SK-N-MC (cell line): ENCODE measurements around the gene LGALS9B.
"Not testable (repeated sequence)": the region's sequence is repeated elsewhere in the genome, so short reads cannot be mapped to it uniquely, and the experiment has no call there.

Experiments
- EZH2 ChIP-seq: fragments of 200-600 bp; sonication (generic); IDR thresholded peaks from one replicate; pipeline ENCODE4 v1.6.1; 2017; ENCODE audit warnings: antibody characterized with exemption
- POLR2AphosphoS5 ChIP-seq: IDR thresholded peaks from 2 replicates; pipeline ENCODE4 v1.6.1; 2012; ENCODE audit warnings: mild to moderate bottlenecking, low read depth, low read length, borderline replicate concordance

GRCh38 chr17:20401306-20402022 lies 65.9 kb downstream of the LGALS9B start:
- not testable (repeated sequence) for TF ChIP-seq POLR2AphosphoS5, EZH2
